Activated CD4-positive, alpha-beta T cell treated with anti-CD3 and anti-CD28 coated beads, Interleukin-2, amount 50 U/mL, for 48 hours (primary cell): ENCODE measurements around the gene CASS4.
"Not testable (repeated sequence)": the region's sequence is repeated elsewhere in the genome, so short reads cannot be mapped to it uniquely, and the experiment has no call there.

Experiments
- DNase-seq, 2 experiments: peaks; one replicate each; pipeline ENCODE4 v3.0.0-alpha.2; 2020

The CASS4 gene

GRCh38 chr20:56392881-56393482 lies 19.1 kb upstream of the CASS4 start:
- DNase-seq = no peak

- no peak for DNase-seq
These were observed 18.4 kb upstream of the CASS4 start for GRCh38 chr20:56393653-56394052.

GRCh38 chr20:56395166-56395565 lies 16.9 kb upstream of the CASS4 start:
- DNase-seq = no peak

GRCh38 chr20:56400001-56400640 lies 11.9 kb upstream of the CASS4 start:
- DNase-seq = peak in 1 of 2 experiments; percentile 69

GRCh38 chr20:56403465-56403864 lies 8.6 kb upstream of the CASS4 start:
- DNase-seq = no peak

- DNase-seq = not testable (repeated sequence)
These were observed 6.7 kb upstream of the CASS4 start for GRCh38 chr20:56405356-56405755.

GRCh38 chr20:56406910-56407309 lies 5.2 kb upstream of the CASS4 start:
- DNase-seq = no peak

GRCh38 chr20:56409521-56409920 lies 2.5 kb upstream of the CASS4 start:
- DNase-seq = no peak

GRCh38 chr20:56409956-56410355 lies 2.1 kb upstream of the CASS4 start:
- DNase-seq = no peak

- DNase-seq = not testable (repeated sequence)
These were observed 773 bp upstream of the CASS4 start for GRCh38 chr20:56411287-56411686.

- no peak for DNase-seq
These were observed 372 bp downstream of the CASS4 start for GRCh38 chr20:56412473-56412790.

GRCh38 chr20:56412949-56413348 lies 889 bp downstream of the CASS4 start:
- DNase-seq = no peak

GRCh38 chr20:56414842-56415765 lies 3.0 kb downstream of the CASS4 start:
- peak; percentile 65 to 76 for DNase-seq

GRCh38 chr20:56417402-56417801 lies 5.3 kb downstream of the CASS4 start:
- DNase-seq = no peak

GRCh38 chr20:56417911-56418310 lies 5.9 kb downstream of the CASS4 start:
- DNase-seq = no peak

GRCh38 chr20:56418385-56418861 lies 6.4 kb downstream of the CASS4 start:
- DNase-seq = no peak

GRCh38 chr20:56420028-56420427 lies 8.0 kb downstream of the CASS4 start:
- DNase-seq = no peak

GRCh38 chr20:56420940-56421688 lies 9.1 kb downstream of the CASS4 start:
- no peak for DNase-seq

- no peak for DNase-seq
These were observed 10.2 kb downstream of the CASS4 start for GRCh38 chr20:56422076-56422823.

GRCh38 chr20:56422824-56423189 lies 10.7 kb downstream of the CASS4 start:
- no peak for DNase-seq

GRCh38 chr20:56423211-56423610 lies 11.2 kb downstream of the CASS4 start:
- no peak for DNase-seq

GRCh38 chr20:56423886-56424285 lies 11.8 kb downstream of the CASS4 start:
- DNase-seq = no peak
